Fibroblast of upper back skin (primary cell): ENCODE data around the gene GLYATL1.
A peak's percentile ranks its signal among the peaks of the same experiment; 100 is the strongest.

ENCODE experiments used
- DNase-seq: peaks from one replicate; pipeline ENCODE4 v3.0.0-alpha.2; 2013

Gene GLYATL1

DNA sequence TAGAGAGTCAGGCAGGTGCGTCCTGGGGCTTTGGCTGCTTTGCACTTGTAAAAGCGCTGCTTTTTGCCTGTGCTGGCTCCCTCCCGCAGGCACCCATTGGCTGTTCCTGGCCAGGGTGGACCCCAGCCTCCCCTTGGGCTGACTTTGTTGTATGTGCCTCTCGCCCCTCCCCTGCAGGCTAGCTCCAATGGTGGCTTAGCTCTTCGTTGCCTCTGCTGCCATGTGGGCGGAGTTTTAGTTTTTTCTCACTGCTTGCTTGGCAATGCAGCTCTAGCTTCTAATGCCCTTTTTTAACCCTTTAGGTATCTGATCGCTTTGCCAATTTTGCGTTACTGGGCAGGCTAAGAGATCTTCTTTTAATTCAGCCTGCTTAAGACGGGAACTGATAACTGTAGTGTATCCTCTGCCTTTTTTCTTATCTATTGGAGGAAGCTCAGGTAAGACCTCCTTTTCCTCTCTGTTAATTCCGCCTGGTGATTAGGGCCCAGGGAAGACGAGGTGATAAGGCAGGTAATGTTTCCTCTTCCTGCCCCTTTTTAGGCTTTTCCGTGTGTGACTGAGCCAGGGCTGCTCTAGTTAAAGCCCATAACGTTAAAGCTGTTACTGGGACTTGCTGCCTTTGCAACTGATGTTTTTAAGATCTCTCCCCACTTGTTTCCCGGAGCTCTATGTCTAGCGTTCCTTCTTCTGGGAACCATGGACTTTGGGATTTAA, 11.7 kb upstream of the GLYATL1 start:
- DNase-seq = peak; percentile 19

DNA sequence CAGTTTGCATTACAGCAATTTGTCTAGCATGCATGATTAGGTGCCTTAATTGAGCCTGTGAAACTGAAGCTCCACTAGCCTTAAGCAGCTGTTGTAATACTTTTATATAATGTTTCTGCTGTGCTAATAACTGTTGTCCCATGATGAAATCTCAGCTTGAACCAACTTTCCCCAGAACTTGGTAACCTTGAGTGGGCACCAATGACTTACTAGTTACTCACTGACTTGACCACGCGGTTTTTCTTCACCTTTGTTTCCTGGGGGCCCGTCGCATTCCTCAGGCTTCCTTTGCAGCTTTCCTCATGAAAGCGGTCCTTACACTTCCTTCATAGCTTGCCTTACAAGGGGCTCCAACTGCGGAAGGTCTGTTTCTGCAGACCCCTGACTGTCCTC, 11.2 kb upstream of the GLYATL1 start:
- DNase-seq = peak; percentile 6

- DNase-seq = no peak
These were observed 10.6 kb upstream of the GLYATL1 start for GRCh38 chr11:58928691-58929090.

DNA sequence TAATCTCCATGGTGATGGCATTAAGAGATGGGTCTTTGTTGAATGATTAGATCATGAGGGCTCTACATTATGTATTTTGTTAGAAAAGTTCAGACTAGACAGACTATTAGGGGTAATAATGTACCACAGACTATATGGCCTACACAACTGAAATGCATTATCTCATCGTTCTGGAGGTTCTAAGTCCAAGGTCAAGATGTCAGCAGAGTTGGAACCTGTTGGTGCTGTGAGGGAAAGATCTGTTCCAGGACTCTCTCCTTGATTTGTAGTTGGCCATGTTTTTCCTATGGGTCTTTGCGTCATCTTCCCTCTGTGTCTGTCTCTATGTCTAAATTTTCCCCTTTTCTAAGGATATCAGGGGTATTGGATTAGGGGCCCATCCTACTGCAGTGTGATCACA, 8.4 kb upstream of the GLYATL1 start:
- no peak for DNase-seq

DNA sequence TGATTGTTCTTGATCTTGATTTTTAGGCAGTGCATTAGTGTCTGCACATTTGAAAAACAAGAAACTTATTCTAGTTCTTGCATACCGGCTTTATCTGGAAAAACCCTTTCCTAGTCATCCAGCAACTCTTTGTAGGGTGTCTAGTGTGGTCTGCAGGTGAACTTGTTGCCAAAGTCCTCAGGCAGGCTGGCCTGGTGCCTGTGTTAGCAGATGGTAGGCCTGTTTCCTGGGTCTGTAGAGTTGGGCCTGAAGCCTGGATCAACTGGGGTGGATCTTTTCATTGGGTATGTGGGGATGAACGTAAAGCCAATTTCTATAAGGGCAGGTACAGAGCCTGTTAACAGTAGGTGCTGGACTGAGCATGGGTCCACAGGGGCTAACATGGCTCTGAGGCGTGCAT, 5.6 kb upstream of the GLYATL1 start:
- DNase-seq = no peak

DNA sequence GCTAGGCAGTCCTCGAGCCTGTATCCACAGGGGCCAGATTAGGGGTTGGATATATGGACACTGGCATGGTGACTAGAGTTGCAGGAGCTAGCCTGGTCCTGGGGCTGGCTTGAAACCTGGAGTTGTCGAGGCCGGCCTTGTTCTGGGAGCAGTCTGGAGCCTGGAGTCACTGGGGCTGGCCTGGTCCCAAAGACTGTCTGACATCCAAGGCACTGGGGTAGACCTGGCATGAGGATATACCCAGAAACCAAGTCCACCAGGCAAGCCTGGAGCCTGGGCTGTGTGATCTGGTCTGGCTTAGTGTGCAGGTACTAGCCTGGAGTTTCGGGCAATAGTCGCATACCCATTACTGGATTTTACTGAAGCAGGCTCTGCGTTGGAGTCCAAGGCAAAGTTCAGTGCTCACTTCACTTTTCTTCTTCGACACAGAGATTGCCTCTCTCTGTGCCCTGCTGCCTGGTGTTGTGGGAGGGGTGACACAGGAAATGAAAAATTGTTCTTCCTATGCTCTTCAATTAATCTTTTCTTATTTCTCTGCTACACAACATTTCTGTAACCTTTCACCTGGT, 4.3 kb upstream of the GLYATL1 start:
- no peak for DNase-seq

GRCh38 chr11:58938398-58938797, 890 bp upstream of the GLYATL1 start:
- DNase-seq = no peak

GRCh38 chr11:58940028-58940427, 740 bp downstream of the GLYATL1 start:
- DNase-seq = no peak

GRCh38 chr11:58941838-58942237, 2.5 kb downstream of the GLYATL1 start:
- no peak for DNase-seq

DNA sequence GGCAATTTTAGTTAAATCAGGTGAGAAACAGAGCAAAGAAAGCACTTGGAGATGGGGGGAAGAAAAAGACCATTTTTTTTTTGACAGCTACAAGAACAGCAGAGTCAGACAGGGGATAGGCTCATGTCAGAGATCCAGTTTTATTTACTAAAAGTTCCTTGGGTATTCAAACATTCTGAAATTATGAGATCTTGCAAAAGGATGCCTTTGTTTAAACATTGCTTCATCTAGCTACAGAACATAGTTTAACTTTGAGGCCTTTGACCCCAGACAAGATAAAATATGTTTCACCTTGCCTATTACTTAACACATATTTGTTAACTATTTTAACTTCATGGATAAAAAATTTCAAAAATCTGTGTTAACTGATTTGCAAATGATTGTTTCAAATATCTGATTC, 6.4 kb downstream of the GLYATL1 start:
- no peak for DNase-seq

DNA sequence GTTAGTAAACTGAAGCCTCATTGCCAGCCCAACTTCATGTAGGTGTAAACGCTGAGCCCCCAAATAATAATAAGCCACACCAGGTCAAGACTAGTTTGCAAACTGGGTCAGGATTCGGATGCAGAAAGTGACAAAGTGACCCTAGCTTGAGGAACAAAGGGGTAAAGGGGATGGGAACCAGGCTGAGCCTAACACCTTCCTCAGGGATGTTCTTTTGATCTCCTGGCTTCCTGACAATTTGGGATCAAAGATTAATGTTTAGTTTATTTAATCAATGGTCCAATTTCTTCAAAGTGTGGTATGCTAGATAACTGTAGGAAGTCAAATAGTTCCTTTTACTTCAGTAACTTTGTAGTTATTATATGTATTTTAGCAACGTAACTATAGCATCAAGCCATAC, 9.9 kb downstream of the GLYATL1 start:
- DNase-seq = no peak

- DNase-seq = no peak
These were observed 18.6 kb downstream of the GLYATL1 start for GRCh38 chr11:58957922-58958321.

DNA sequence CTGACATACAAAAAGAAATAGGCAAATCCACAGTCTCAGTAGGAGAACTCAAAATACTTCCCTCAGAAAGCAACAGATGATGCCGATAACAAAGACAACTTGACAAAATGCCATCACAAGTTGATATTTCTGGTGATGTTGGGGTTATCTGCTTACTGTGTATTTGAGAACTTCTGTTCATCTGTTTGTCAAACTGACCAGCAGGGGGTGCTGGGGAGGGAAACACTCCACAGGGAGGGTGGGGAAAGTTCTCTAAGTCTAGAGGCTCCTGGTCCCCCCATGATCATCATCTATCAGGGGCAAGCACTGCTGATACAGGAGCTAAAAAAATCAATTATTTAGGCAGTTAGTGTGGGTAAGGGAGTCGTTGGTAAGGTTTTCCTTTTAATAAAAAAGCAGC, 19.2 kb downstream of the GLYATL1 start:
- no peak for DNase-seq

GRCh38 chr11:58963551-58964104, 24.3 kb downstream of the GLYATL1 start:
- peak; percentile 36 for DNase-seq

DNA sequence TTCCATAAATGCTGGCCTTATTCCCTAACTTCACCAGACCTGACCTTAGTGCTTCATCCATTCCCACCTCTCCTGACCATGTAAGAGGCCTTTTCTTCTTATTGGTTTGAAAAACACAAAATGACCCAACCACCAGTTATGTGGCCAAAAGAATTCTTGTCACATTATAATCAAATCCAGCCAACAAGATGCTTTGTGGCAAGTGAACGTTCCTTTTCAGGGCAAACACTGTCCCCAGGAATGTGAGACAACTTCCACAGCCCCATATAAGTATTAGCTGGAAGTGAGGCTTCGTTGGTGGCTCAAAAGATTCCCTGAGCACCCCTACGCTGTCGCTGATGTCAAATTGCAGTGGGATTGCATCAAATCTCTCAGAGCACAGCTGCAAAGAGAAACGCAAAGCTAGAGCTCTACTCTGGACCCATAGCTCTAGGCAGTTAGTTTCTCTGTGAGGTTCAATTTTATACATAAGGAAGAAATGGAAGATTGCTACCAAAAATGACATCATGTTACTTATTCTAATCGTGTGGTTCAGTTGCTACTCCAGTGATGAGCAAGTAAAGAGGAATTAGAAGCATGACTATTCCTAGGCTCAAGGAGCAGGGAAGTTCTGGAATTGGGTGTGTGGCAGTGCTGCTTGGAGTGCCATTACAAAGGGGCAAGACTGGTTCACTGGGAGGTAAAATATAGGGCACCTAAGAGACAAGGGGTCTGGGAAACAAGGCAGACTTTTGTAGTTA, 26.1 kb downstream of the GLYATL1 start:
- DNase-seq = peak; percentile 39

GRCh38 chr11:58968251-58968711, 29.0 kb downstream of the GLYATL1 start:
- no peak for DNase-seq

- DNase-seq = no peak
These were observed 38.2 kb downstream of the GLYATL1 start for GRCh38 chr11:58977470-58977869.

- DNase-seq = no peak
These were observed 39.9 kb downstream of the GLYATL1 start for GRCh38 chr11:58979222-58979621.

- DNase-seq = no peak
These were observed 41.0 kb downstream of the GLYATL1 start for GRCh38 chr11:58980159-58980843.

DNA sequence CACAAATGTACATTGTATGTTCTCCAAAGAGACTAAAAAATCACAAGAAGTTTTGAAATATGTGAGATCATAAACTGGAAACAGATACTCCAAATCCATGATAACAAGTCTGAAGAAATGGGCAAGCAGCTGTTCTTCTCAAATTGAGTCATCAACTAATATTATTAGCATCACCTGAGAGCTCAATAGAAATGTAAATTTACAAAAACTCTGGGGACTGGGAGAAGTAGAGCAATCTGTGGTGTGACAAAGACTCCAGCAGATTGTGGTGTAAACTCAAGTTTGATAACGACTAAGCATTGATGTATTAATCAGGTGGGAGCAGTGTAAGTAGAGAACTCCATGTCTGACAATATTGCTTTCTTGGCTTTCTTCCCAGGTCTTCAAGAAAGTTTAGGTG, 53.2 kb downstream of the GLYATL1 start:
- DNase-seq = no peak

DNA sequence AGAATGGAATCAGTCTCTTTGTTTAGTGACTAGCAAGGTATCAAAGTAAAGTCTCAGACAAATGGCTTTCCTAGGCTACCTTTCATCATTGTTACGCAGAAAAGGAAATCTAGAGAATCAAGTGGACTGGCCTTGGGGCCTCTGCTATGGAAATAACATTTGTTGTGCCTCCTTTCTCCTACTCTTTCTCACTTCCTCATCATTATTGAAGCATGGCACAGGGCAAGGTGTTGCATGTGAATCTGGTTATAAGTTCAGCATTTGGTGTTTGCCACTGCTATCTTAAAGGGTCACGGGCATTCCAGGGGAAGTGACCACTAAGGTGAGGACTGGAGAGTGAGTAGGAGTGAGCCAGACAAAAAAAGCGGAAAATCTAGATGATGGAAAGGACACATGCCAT, 54.9 kb downstream of the GLYATL1 start:
- no peak for DNase-seq

- no peak for DNase-seq
These were observed 59.4 kb downstream of the GLYATL1 start for GRCh38 chr11:58998480-58999290.
